IPS-20b (cell line): ENCODE data around the gene SLC39A11.

ENCODE experiments used
- H3K27ac ChIP-seq: one replicate; pipeline ENCODE4 v1.5.1; 2013; ENCODE audit warnings: low read length
- H3K27me3 ChIP-seq: 2 replicates; pipeline ENCODE4 v1.6.1; 2013; ENCODE audit warnings: mild to moderate bottlenecking, low read length, inconsistent platforms; ENCODE audit not compliant: insufficient read depth
- H3K36me3 ChIP-seq: 2 replicates; pipeline ENCODE4 v1.6.1; 2013; ENCODE audit warnings: low read depth, mild to moderate bottlenecking, inconsistent platforms, low read length, moderate library complexity; ENCODE audit not compliant: insufficient read depth
- H3K4me1 ChIP-seq: 2 replicates; pipeline ENCODE4 v1.6.1; 2013; ENCODE audit warnings: mild to moderate bottlenecking, control low read depth, inconsistent platforms, low read length, moderate library complexity; ENCODE audit not compliant: insufficient read depth
- H3K4me3 ChIP-seq: 2 replicates; pipeline ENCODE4 v1.5.1; 2013; ENCODE audit warnings: mild to moderate bottlenecking, low read length, inconsistent platforms
- H3K9ac ChIP-seq: 2 replicates; pipeline ENCODE4 v1.6.1; 2013; ENCODE audit warnings: low read depth, mild to moderate bottlenecking, inconsistent platforms, low read length, moderate library complexity
- H3K9me3 ChIP-seq: 2 replicates; pipeline ENCODE4 v1.6.1; 2013; ENCODE audit warnings: mild to moderate bottlenecking, low read depth, low read length, inconsistent platforms; ENCODE audit not compliant: insufficient read depth

Gene SLC39A11

DNA sequence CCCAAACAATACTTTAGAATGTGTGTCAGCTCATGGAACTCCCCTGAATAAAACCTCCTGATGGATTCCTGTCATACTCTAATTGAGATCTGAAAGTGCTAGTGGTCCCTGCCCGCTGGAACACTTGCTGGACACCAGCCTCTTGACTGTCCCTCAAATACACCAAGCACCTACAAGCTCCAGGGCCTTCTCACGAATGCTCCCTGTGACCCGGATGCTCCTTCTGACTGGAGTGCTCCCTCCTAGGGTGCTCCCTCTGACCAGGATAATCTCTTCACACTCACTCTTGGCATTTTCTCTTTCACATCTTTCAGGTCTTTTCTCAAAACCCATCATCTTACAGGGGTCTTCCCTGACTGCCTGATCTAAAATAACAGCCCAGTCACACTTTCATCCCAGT lies 205.9 kb downstream of the SLC39A11 start:
- no peaks in the 10 kb centered on the region for H3K27me3 ChIP-seq
- no peak overlapping the region for H3K4me3 ChIP-seq
- no peaks in the 10 kb centered on the region for H3K9me3 ChIP-seq
- H3K27ac ChIP-seq = no peak overlapping the region
- H3K9ac ChIP-seq = no peak overlapping the region
- H3K36me3 ChIP-seq = no peaks in the 10 kb centered on the region
- no peaks in the 10 kb centered on the region for H3K4me1 ChIP-seq

DNA sequence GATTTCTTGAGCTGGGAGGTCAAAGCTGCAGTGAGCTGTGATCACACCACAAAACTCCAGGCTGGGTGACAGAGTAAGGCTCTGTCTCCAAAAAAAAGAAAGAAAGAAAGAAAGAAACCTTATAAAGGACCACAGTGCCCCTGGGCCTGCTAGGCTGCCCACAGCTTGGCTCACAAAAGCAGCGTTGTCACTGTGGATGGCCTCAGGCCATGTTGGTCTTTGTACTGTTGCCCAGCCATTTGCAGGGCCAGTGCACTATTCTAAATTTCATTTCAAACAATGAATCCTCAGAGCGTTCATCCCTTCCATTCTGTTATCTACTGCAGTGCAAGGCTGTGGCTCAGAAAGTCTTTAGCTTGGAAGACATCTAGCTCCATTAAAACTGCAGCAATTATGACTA lies 208.4 kb downstream of the SLC39A11 start:
- Histone ChIP-seq H3K27me3 (no peaks in the 10 kb centered on the region), H3K4me3 (no peak overlapping the region), H3K4me1 (no peaks in the 10 kb centered on the region), H3K9me3 (peaks cover 10% of the 10 kb centered on the region; the same call in 1 of the 2 replicates), H3K36me3 (no peaks in the 10 kb centered on the region), H3K9ac (no peak overlapping the region), H3K27ac (no peak overlapping the region)

DNA sequence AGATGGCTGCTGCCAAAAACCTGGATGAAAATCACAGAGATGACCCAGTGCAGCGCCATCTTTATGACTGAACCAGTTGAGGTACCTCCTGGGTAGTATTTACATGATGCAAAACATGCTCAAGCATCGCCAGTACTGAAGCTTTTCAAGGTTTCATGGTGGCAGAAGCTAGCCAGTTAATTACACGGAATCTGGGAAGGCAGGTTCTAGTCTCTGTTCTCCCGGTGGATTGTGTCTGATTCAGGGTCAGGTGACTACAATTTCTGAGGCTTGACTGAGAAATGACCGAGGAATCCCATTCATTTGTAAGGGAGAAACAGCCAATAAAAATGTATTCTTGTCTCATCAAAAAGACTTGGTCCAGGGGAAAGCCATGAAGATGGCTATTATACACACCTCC lies 209.1 kb downstream of the SLC39A11 start:
- Histone ChIP-seq H3K36me3 (no peaks in the 10 kb centered on the region), H3K4me3 (no peak overlapping the region), H3K9me3 (peaks cover 12% of the 10 kb centered on the region; the same call in 1 of the 2 replicates), H3K27ac (no peak overlapping the region), H3K9ac (no peak overlapping the region), H3K27me3 (no peaks in the 10 kb centered on the region), H3K4me1 (no peaks in the 10 kb centered on the region)

DNA sequence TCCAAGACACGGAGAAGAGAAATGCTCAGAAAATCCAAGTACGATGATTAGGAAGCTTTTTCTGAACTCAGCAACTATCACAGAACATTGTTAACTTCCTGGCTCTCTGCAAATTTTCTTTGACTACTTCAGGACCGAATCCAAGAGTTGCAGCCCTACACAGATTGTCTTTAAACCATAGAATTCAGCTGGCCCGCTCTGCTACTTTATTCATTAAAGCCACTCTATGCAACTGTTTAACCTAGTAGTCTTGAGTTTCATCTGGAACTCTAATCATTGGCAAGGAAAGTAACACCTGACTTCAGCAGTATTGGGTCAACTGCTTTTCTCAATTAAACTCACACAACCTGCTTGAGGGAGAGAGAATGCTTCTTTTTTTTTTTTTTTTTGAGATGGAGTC lies 210.1 kb downstream of the SLC39A11 start:
- Histone ChIP-seq H3K36me3 (no peaks in the 10 kb centered on the region), H3K27me3 (no peaks in the 10 kb centered on the region), H3K9me3 (peaks cover 15% of the 10 kb centered on the region; the same call in 1 of the 2 replicates), H3K27ac (no peak overlapping the region), H3K4me3 (no peak overlapping the region), H3K9ac (no peak overlapping the region), H3K4me1 (no peaks in the 10 kb centered on the region)

DNA sequence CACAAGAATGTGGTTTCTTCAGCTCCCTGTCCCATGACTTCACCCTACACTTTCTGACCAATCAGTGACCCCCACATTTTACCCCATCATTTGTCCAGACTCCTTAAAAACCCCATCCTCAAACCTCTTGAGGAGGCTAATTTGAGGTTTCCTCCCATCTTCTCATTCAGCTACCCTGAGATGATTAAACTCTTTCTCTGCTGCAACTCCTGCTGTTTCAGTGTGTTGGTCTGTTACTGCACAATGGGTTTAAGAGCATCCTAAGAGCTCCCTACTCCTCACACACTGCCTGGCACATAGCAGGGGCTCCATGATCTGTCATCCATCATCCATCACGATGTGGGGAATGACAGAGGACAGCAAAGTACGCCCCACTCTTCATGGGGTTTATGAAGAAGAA lies 212.6 kb downstream of the SLC39A11 start:
- no peak overlapping the region for H3K4me3 ChIP-seq
- no peaks in the 10 kb centered on the region for H3K27me3 ChIP-seq
- H3K4me1 ChIP-seq = no peaks in the 10 kb centered on the region
- no peaks in the 10 kb centered on the region for H3K36me3 ChIP-seq
- H3K9ac ChIP-seq = no peak overlapping the region
- H3K27ac ChIP-seq = no peak overlapping the region
- peaks cover 28% of the 10 kb centered on the region for H3K9me3 ChIP-seq

DNA sequence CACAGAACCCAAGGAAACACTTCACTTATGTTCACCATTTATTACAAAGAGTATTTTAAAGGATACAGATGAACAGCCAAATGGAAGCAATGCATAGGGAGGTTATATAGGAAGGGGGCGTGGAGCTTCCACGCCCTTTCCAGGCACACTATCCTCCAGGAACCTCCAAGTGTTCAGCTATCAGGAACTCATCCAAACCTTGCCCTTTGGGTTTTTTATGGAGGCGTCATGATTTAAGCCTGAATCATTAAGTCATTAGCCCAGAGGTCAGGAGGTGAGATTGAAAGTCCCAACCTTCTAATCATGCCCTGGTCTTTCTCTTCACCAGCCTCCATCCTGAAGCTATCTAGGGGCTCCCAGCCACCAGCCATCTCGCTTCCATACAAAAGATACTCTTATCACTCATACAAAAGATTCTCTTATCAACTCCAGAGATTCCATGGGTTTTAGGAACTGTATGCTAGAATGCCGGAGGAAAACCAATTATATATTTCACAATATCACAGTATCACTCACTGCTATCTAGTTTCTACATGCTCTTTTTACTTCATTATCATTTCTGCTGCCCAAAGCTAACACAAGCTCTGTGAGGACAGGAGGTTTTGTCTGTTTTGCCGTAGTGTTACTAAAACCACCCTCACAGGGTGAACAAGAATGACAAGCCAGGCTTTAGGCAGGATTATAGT lies 213.4 kb downstream of the SLC39A11 start:
- H3K36me3 ChIP-seq = no peaks in the 10 kb centered on the region
- no peaks in the 10 kb centered on the region for H3K27me3 ChIP-seq
- H3K4me3 ChIP-seq = no peak overlapping the region
- H3K9me3 ChIP-seq = peaks cover 28% of the 10 kb centered on the region
- no peaks in the 10 kb centered on the region for H3K4me1 ChIP-seq
- no peak overlapping the region for H3K27ac ChIP-seq
- no peak overlapping the region for H3K9ac ChIP-seq

DNA sequence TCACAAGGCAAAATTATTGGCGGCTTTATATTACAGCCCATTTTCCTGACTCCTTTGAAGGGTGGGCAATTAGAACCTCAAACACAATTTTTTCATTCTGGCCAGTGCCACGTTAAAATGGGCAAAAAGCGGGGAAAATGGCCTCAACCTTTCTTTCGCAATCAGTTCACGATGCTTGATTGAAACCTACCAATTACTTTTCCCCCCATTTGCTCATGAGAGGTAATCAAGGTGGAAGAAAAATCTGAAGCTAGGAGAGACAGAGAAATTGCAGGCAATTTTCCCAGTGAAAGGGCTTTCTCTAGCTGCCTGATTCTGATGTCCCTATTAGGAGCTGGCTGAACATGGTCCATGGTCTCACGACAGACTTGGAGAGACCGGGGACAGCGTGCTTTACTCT lies 215.1 kb downstream of the SLC39A11 start:
- Histone ChIP-seq H3K36me3 (no peaks in the 10 kb centered on the region), H3K9ac (no peak overlapping the region), H3K4me1 (no peaks in the 10 kb centered on the region), H3K27ac (no peak overlapping the region), H3K4me3 (no peak overlapping the region), H3K27me3 (no peaks in the 10 kb centered on the region), H3K9me3 (peaks cover 28% of the 10 kb centered on the region)

DNA sequence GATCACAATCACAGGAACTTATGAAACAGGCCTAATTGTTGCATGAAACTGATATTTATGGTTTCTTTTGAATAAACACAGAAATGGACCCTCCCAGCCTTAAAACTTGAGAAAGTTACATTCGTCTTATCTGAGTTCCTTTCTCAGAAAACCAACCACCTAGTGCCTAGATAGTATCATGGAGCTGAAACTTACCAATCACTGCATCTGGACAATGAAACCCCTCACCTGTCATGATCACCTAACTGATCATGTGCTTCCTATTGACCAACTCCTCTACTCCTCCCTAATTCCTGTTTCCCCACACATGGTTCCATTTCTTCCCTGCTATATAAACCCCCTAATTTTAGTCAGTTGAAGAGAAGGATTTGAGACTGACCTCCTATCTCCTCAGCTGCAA lies 216.1 kb downstream of the SLC39A11 start:
- no peak overlapping the region for H3K27ac ChIP-seq
- no peaks in the 10 kb centered on the region for H3K4me1 ChIP-seq
- no peak overlapping the region for H3K9ac ChIP-seq
- H3K27me3 ChIP-seq = no peaks in the 10 kb centered on the region
- no peaks in the 10 kb centered on the region for H3K36me3 ChIP-seq
- peaks cover 28% of the 10 kb centered on the region for H3K9me3 ChIP-seq
- no peak overlapping the region for H3K4me3 ChIP-seq

DNA sequence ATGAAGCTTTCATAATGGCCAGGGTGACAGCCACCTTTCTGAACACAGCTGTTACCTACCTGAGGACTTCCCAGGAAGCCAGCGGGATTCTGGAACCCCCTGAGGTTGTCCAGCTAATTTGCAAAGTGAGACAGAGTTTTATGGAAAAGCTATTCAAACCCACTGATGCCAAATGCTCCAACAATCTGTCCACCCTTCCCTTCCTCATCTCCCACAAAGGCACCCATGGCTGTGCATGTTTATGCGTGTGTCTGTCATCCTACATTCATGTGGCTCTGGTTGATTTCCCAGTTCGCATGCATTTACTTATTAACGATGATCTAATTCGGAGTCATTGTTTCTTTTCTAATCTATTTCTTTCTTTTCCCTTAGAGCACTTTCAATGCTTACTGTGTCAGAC lies 217.1 kb downstream of the SLC39A11 start:
- Histone ChIP-seq H3K27ac (no peak overlapping the region), H3K36me3 (no peaks in the 10 kb centered on the region), H3K4me1 (no peaks in the 10 kb centered on the region), H3K4me3 (no peak overlapping the region), H3K9ac (no peak overlapping the region), H3K9me3 (peaks cover 27% of the 10 kb centered on the region), H3K27me3 (no peaks in the 10 kb centered on the region)

DNA sequence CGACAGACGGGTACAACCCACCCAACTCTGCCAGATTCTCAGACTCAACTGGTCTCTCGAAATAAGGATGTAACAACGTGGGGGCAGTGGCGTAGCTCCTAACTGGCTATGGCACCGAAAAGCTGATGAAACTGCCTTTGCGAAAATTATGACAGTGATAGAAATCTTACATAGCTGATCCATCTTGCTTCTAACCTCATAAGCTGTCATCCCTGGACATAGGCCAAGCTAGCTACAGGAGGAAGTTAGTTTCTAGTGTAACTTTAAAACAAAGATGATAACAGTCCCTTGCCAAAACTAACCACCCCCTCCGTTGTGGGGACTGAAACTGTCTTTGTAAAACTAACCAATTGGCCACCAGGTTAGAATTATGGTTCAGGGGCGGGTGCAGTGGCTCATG lies 220.1 kb downstream of the SLC39A11 start:
- Histone ChIP-seq H3K4me1 (no peaks in the 10 kb centered on the region), H3K27ac (no peak overlapping the region)

DNA sequence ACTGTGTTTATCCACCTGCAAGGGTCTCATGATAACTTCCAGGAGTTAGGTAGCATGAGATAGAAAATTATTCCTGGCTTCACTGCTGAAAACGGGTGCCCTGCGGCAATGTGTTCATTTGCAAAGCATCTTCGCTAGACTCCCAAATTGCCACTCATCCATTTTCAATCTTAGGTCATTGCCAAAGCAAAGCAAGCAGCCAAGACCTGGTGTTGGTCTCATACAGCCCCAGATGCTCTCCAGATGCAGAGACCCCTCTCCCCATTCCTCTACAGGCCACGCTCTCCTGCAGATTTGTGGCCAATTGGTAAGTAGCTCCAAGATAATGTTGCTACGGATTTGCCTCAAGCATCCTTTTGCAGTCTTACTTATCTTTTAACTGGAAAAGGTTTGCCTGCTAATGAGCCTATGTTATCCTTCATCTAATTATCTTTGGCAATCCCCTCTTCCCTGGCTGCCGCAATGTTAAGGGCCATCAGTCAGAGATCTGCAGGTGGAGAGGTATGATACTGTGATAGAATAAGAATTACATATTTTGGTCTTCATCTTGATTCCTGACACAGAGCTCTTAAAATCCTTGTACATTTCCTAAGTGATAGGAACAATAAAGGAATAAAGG lies 222.0 kb downstream of the SLC39A11 start:
- Histone ChIP-seq H3K4me1 (no peaks in the 10 kb centered on the region), H3K27ac (no peak overlapping the region), H3K9me3 (peaks cover 10% of the 10 kb centered on the region), H3K36me3 (no peaks in the 10 kb centered on the region), H3K27me3 (no peaks in the 10 kb centered on the region), H3K4me3 (no peak overlapping the region), H3K9ac (no peak overlapping the region)

More for the DNA sequence above, 220.1 kb downstream of the SLC39A11 start:
- no peaks in the 10 kb centered on the region for H3K36me3 ChIP-seq
- peaks cover 13% of the 10 kb centered on the region; the same call in 1 of the 2 replicates for H3K9me3 ChIP-seq
- H3K4me3 ChIP-seq = no peak overlapping the region
- H3K27me3 ChIP-seq = no peaks in the 10 kb centered on the region
- no peak overlapping the region for H3K9ac ChIP-seq

DNA sequence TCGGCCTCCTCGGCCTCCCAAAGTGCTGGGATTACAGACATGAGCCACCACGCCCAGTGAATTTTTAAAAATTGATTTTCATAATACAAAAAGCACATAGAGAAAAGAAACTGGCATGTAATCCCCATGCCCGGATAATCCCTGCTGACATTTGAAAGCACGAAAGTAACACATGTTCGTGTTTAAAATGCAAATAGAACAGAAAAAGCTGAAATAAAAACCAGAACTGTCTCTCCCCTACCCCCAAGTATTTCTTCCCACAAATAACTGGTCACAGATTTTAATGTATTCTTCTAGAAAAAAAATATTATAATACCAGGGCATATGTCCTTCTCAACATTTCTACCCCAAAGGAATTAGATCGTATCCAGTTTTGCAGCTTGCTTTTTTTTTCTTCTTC lies 222.9 kb downstream of the SLC39A11 start:
- Histone ChIP-seq H3K9ac (no peak overlapping the region), H3K4me1 (no peaks in the 10 kb centered on the region), H3K36me3 (no peaks in the 10 kb centered on the region), H3K4me3 (no peak overlapping the region), H3K27me3 (no peaks in the 10 kb centered on the region), H3K27ac (no peak overlapping the region), H3K9me3 (peaks cover 10% of the 10 kb centered on the region)
